HCT116 (cell line): ENCODE results near the gene FAM114A1.

Experiments
- CEBPB ChIP-seq: IDR thresholded peaks from 2 replicates; pipeline ENCODE4 v1.6.1; 2012; ENCODE audit warnings: low read depth
- EGR1 ChIP-seq: IDR thresholded peaks from 2 replicates; pipeline ENCODE4 v1.6.1; 2012; ENCODE audit warnings: low read depth
- EZH2 ChIP-seq: fragments of 200-600 bp; sonication (generic); IDR thresholded peaks from 2 replicates; pipeline ENCODE4 v1.6.1; 2017; ENCODE audit warnings: antibody characterized with exemption, mixed run types
- EZH2phosphoT487 ChIP-seq: fragments of 200-600 bp; IDR thresholded peaks from 2 replicates; pipeline ENCODE4 v1.6.1; 2018; ENCODE audit warnings: antibody characterized with exemption, borderline replicate concordance
- POLR2AphosphoS5 ChIP-seq: IDR thresholded peaks from 2 replicates; pipeline ENCODE4 v1.6.1; 2011; ENCODE audit warnings: mild to moderate bottlenecking, low read depth, low read length, moderate library complexity
- RAD21 ChIP-seq: IDR thresholded peaks from 2 replicates; pipeline ENCODE4 v1.6.1; 2012; ENCODE audit warnings: low read depth, mild to moderate bottlenecking
- SIN3A ChIP-seq: IDR thresholded peaks from 2 replicates; pipeline ENCODE4 v1.6.1; 2012; ENCODE audit warnings: low read depth
- SP1 ChIP-seq: IDR thresholded peaks from 2 replicates; pipeline ENCODE4 v1.6.1; 2012; ENCODE audit warnings: low read depth
- TCF7L2 ChIP-seq: IDR thresholded peaks from 2 replicates; pipeline ENCODE4 v1.7.0; 2011; ENCODE audit warnings: borderline replicate concordance, inconsistent platforms; ENCODE audit not compliant: insufficient read depth, insufficient read length; ENCODE audit errors: extremely low read depth
- YY1 ChIP-seq: IDR thresholded peaks from 2 replicates; pipeline ENCODE4 v1.6.1; 2011; ENCODE audit warnings: low read length, low read depth, moderate library complexity, mild to moderate bottlenecking; ENCODE audit not compliant: insufficient replicate concordance; ENCODE audit errors: extremely low read depth
- ZFX ChIP-seq: fragments of 450-650 bp; IDR thresholded peaks from 2 replicates; pipeline ENCODE4 v1.6.1; 2017
- TF ChIP-seq, protein P1 (sequence below), 3 experiments: fragments of 200-600 bp in 1 of 3; sonication (generic) in 1 of 3; IDR thresholded peaks in 2 of 3; conservative IDR thresholded peaks in 1 of 3; 2 replicates each; pipeline ENCODE4 v1.5.1; 2012 to 2017; ENCODE audit warnings: low read depth in 2 of 3, low read length in 2 of 3, antibody characterized with exemption in 1 of 3, borderline replicate concordance in 1 of 3, control low read depth in 1 of 3, mild to moderate bottlenecking in 1 of 3, mixed read lengths in 1 of 3, mixed run types in 1 of 3, moderate library complexity in 1 of 3; ENCODE audit not compliant: insufficient read depth in 1 of 3
- TF ChIP-seq, protein P2 (sequence below): IDR thresholded peaks from 2 replicates; pipeline ENCODE4 v1.6.1; 2012
- TF ChIP-seq, protein P3 (sequence below): IDR thresholded peaks from 2 replicates; pipeline ENCODE4 v1.6.1; 2012

- TF ChIP-seq, protein P1, sequence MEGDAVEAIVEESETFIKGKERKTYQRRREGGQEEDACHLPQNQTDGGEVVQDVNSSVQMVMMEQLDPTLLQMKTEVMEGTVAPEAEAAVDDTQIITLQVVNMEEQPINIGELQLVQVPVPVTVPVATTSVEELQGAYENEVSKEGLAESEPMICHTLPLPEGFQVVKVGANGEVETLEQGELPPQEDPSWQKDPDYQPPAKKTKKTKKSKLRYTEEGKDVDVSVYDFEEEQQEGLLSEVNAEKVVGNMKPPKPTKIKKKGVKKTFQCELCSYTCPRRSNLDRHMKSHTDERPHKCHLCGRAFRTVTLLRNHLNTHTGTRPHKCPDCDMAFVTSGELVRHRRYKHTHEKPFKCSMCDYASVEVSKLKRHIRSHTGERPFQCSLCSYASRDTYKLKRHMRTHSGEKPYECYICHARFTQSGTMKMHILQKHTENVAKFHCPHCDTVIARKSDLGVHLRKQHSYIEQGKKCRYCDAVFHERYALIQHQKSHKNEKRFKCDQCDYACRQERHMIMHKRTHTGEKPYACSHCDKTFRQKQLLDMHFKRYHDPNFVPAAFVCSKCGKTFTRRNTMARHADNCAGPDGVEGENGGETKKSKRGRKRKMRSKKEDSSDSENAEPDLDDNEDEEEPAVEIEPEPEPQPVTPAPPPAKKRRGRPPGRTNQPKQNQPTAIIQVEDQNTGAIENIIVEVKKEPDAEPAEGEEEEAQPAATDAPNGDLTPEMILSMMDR (IDR thresholded peaks at IDR 0.05 in 2 of 3, conservative IDR thresholded peaks at IDR 0.05 in 1 of 3; ENCODE audit: borderline replicate concordance in 1 of 3, insufficient read depth in 1 of 3, low read depth in 2 of 3, low read length in 2 of 3) = no peak
- no peak for TF ChIP-seq EZH2phosphoT487
- TF ChIP-seq SP1 = no peak
- no peak for TF ChIP-seq EGR1
- TF ChIP-seq RAD21 = no peak
- TF ChIP-seq TCF7L2 = no peak
- no peak for TF ChIP-seq EZH2
- no peak for TF ChIP-seq POLR2AphosphoS5
- TF ChIP-seq ZFX = no peak
- TF ChIP-seq, protein P2, sequence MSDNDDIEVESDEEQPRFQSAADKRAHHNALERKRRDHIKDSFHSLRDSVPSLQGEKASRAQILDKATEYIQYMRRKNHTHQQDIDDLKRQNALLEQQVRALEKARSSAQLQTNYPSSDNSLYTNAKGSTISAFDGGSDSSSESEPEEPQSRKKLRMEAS = no peak
- TF ChIP-seq, protein P3, sequence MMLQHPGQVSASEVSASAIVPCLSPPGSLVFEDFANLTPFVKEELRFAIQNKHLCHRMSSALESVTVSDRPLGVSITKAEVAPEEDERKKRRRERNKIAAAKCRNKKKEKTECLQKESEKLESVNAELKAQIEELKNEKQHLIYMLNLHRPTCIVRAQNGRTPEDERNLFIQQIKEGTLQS = no peak
- no peak for TF ChIP-seq SIN3A
- TF ChIP-seq YY1 = no peak
- no peak for TF ChIP-seq CEBPB
Observed at GRCh38 chr4:38921151-38921550, 53.5 kb downstream of the FAM114A1 start.
